Inflammatory macrophage treated with lipopolysaccharide for 4 hours (primary cell): ENCODE data around the gene EYA2.

Source experiments
- DNase-seq: peaks from one replicate; pipeline ENCODE4 v3.0.0-alpha.2; 2020

The EYA2 gene

GRCh38 chr20:46984405-46984804 lies 89.8 kb downstream of the EYA2 start:
- no peak for DNase-seq

DNA sequence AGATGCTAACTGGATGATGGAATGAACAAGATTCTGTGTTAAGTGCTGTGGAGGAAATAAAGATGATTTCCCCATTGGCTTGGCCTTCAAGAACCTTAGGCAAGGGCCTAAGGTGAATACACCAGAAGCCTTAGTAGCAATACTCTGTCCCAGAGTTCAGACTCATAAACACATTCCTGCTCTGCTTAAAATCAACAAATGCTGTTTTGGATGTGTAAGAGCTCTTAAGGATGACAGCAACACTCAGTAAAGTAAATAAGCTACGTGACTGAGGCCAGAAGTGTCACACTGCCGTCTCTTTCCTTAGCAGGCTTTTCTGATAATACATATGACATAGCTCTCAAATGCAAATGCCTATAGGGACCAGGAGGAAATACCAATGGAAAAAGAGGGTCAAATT lies 90.6 kb downstream of the EYA2 start:
- no peak for DNase-seq

DNA sequence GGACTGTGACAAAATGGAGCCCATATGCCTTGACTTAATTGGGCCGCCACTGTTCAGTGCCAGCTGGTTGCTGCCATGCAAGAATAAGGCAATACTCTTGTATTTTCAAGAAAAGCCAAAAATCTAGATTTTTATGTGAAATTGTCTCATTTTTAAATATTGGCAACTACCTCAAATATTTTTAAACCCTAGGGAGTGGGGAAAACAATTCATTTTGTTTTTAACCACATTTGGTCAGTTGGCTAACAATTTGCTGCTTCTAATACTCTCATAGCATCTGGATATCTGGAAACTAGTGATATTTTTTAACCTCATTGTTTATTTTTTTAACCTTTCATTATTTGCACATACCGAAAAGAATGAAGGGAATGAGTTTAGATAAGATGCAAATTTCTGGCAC lies 91.0 kb downstream of the EYA2 start:
- no peak for DNase-seq

GRCh38 chr20:46987001-46987400 lies 92.4 kb downstream of the EYA2 start:
- no peak for DNase-seq

GRCh38 chr20:46990017-46990595 lies 95.5 kb downstream of the EYA2 start:
- DNase-seq, result peak; percentile 16

DNA sequence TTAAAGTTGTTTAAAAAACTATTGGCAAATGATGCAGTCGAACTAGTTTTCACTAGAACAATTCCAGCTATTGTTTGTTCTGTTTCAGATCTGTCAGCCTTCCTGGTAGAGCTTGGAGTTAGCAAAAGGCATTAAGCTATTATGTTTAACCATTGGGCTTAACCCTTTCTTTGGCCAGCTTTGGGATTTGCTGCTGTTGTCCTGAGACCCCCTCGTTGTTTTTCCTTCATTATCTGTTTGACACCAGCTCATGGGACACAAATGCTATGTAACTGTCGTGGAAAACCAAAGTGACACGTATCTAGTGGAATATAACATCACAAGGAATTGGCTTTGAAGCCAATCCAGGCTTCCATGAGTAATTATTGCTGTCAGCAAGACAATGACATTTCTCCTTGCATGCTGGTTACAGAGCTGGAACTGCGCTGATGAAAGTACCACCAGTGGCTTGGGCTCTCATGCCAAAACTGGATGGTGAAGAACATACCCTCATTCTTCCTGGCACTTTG lies 96.0 kb downstream of the EYA2 start:
- no peak for DNase-seq

GRCh38 chr20:46991168-46991567 lies 96.5 kb downstream of the EYA2 start:
- DNase-seq, result no peak

- no peak for DNase-seq
Measured at GRCh38 chr20:46991880-46992639, 97.4 kb downstream of the EYA2 start.

DNA sequence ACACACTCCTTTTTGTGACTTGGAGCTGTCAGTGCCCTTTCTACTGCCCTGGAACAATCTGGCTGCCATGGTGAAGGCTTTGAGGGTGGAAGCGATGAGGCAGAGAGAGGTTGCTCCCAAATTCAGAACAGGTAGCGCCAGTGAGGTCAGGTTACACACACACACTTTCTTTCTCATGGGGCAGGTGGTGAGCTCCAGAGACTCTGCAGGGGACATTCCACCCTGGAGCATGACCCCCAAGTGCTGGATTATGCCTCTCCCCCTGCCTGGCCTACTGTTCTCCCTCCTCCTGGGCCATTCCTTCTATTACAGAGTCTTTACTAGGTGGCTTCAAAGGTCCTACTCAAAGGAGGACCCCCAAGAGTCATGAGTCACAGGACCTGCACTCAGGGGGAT lies 98.0 kb downstream of the EYA2 start:
- DNase-seq, result no peak

GRCh38 chr20:46993465-46994095 lies 98.9 kb downstream of the EYA2 start:
- DNase-seq, result no peak

DNA sequence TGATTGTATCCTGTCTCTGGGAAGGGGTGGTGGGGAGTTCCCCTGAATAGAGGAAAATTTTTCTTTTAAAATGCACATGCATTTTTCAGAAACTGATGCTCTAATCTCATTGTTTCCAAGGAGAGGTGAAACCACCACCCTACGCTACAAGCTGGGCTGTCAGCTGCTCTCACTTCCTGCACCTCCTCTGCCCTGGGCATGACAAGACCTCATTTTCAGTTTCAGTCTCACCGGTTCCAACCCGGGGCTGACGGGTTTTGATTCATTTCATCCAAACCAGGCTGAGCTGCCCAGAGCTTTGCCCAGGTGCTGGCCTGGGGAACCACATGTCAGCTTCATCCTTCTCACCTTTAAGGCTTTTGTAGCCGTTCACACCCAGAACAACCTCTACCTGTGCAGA lies 99.7 kb downstream of the EYA2 start:
- DNase-seq, result peak; percentile 48

GRCh38 chr20:46995561-46996142 lies 101.0 kb downstream of the EYA2 start:
- DNase-seq, result no peak

- no peak for DNase-seq
Measured at GRCh38 chr20:46997187-46997586, 102.5 kb downstream of the EYA2 start.

- DNase-seq, result peak; percentile 4
Measured at GRCh38 chr20:46998477-46999240, 104.0 kb downstream of the EYA2 start.

GRCh38 chr20:46999801-47000465 lies 105.3 kb downstream of the EYA2 start:
- DNase-seq, result no peak

DNA sequence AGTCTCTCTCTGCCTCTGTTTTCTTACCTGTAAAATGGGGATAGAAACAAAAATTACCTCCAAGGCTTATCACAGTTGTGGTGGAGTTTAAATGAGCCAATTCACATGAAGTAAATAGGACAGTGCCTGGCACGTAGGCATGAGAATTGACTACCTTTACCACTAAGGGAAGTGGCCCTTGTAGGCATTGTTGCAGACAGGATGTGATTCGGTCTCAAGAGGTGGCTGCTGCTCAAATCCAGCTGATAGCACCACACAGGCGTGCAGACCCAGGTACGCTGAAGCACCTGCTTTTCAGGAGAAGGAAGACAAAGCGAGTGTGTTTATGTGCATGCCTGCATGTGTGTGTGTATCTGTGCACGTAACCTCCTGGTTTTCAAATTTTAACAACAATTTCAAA lies 108.6 kb downstream of the EYA2 start:
- DNase-seq, result no peak

- no peak for DNase-seq
Measured at GRCh38 chr20:47004179-47004578, 109.5 kb downstream of the EYA2 start.

- no peak for DNase-seq
Measured at GRCh38 chr20:47007826-47008655, 113.4 kb downstream of the EYA2 start.

GRCh38 chr20:47008842-47009518 lies 114.3 kb downstream of the EYA2 start:
- DNase-seq, result no peak

- no peak for DNase-seq
Measured at GRCh38 chr20:47009784-47010183, 115.1 kb downstream of the EYA2 start.

DNA sequence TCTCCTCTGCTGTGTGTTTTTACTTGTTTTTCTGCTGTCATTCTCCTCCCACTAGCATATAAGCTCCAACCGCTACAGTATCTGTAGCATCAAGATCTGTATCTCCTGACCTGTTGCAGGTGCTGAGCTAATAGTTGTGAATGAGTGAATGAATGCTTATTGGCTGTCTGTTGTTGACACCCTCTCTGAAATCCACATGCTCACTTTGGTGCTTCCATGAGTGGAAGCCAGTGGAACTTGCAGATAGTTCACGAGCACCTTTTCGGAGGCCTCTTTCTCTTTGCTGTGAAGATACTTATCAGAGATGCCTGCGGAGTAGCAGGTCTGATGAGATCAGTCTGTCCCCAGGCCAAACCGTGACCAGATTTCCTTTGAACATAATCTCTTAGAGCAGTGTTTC lies 117.3 kb downstream of the EYA2 start:
- DNase-seq, result no peak
